Colonic mucosa (tissue), 2 donors: Measurements from ENCODE around the gene GAK. TPM values are rescaled to one million over a fixed set of nuclear protein-coding genes. Genes with fewer than 3 reads are reported as not detected.

Experiments
- total RNA-seq, 2 donors: library from RNA; stranded (reverse); fragmentation: NEBNext Ultra II Directional in 1 of 2; extraction: Animal tissue kit (Norgen Biotek cat#: 25700) in 1 of 2; gene quantifications; one replicate each; pipeline ENCODE4 v1.2.1, GENCODE V29; 2021
- donor health status: DM: no; HTN: no; CAD: no.
- donor health status: DM: no; HTN: no; CAD: no.

The GAK gene
- total RNA-seq, 2 donors from 2014 or later = 198 to 266 TPM

Other genes starting within 250 kb of the GAK start
- gene SLC49A3, start 243.2 kb downstream of the GAK start, total RNA-seq = 1 to 10 TPM; 7.1 to 8.4 TPM
- 10 to 100 TPM; 50.8 to 53.2 TPM for gene PCGF3, start 226.5 kb downstream of the GAK start, total RNA-seq
- gene CPLX1, start 106.2 kb downstream of the GAK start, total RNA-seq = 10 to 100 TPM in 1 of 2 donors, 1 to 10 TPM in 1; 2.7 to 16.5 TPM
- gene TMEM175, start 144 bp upstream of the GAK start, total RNA-seq = 10 to 100 TPM; 17.7 to 30.2 TPM
- gene DGKQ, start 41.3 kb upstream of the GAK start, total RNA-seq = 10 to 100 TPM; 39.4 to 68.2 TPM
- gene IDUA, start 54.7 kb upstream of the GAK start, total RNA-seq = 10 to 100 TPM; 18.8 to 22.4 TPM
- gene SLC26A1, start 61.1 kb upstream of the GAK start, total RNA-seq = 1 to 10 TPM in 1 of 2 donors, under 1 TPM in 1; 0.77 to 3.8 TPM
- gene FGFRL1, start 79.3 kb upstream of the GAK start, total RNA-seq = 10 to 100 TPM; 16.0 to 34.7 TPM
- 1 to 10 TPM; 2.3 to 2.5 TPM for gene RNF212, start 181.2 kb upstream of the GAK start, total RNA-seq
- 10 to 100 TPM; 22.0 to 22.4 TPM for gene SPON2, start 240.3 kb upstream of the GAK start, total RNA-seq